Ecto neural progenitor cell (in vitro differentiated cells): ENCODE measurements around the gene PYCARD.
"Not testable (repeated sequence)": the region's sequence is repeated elsewhere in the genome, so short reads cannot be mapped to it uniquely, and the experiment has no call there.

Source experiments
- DNase-seq: peaks from one replicate; pipeline ENCODE4 v3.0.0-alpha.2; 2018; ENCODE audit warnings: low spot score

PYCARD gene

DNA sequence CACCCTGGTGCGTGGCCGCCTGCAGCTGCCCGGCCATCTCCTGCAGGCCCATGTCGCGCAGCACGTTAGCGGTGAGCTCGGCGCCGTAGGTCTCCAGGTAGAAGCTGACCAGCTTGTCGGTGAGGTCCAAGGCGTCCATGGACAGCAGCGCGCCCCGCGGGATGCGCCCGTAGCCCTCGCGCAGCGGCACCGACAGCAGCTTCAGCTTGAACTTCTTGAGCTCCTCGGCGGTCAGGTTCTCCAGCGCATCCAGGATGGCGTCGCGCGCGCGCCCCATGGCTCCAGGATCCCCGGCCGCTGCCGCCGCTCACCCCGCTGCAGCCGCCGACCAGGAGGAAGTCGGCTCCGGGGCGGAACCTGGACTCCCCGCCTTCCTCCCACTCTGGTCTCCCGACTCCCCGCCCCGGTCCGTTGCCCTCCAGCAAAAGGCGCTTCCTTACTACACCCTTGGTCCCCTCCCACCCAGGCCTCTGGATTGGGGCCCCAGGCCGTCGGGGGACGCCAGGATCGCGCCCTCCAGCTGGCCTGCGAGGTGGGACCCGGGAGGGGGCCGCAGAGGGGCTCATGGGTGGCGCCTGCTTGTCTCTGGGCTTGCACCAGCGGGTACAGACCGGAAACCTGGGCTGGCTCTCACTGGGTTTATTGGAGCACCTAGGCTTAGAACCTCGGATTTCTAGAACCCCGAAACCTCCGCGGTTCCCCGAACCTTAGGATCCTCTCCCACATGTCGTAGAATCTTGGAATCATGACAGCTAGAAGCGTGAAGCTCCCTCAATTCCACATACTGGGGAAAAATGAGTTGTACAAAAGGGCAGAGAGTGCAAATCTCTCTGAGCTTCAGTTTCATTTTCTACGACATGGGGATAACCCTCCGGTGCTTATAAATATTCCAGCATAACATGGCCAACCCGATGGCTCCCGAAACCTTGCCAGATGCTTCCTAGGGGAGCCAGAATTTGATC is at the start of gene PYCARD:
TSS of gene PYCARD (minus strand) at position 347 of the 962 bp plus-strand sequence. CDS start at position 277, 70 bp downstream.
- peak; percentile 55 for DNase-seq

DNA sequence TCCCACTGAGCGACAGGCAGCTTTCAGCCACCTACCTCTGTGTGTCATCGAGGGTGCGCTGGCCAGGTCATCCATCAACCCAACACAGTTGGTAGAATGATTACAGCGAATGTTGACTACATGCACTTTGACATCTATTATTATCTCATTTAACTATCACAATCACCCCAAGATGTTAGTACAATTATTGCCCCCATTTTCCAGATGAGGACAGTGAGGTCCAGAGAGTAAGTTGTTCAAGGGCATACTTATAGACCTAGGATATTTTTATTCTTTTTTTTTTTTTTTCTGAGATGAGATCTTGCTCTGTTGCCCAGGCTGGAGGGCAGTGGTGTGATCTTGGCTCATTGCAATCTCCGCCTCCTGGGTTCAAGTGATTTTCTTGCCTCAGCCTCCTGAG is 48.9 kb upstream of the PYCARD start:
- no peak for DNase-seq

DNA sequence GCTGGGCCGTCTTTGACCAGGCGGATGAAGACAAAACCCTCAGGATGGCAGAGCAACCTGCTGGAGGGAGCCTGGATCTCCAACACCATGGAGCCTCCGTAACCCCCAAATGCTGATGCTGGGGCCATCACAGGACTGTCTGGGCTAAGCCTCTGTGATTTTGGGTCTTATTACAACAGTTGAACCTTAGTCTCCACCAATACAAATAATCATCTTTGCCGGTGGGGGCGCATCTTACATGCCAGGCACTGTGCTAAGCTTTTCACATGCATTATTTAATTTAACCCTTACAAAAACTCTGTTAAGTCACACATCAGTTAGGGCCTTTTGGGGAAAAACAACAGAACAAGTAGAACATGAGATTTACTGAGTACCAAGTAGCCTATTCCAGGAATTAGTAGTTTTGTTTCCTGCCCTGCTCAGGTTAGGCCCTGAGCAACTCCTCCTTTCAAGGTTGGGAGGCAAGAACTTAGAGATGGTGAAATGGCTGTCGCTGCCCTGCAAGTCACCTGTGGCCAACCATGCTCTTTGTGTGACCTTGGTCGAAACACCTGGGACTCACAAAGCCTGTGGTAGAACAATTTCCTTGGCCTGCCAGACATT is 48.3 kb upstream of the PYCARD start:
- DNase-seq: no peak

DNA sequence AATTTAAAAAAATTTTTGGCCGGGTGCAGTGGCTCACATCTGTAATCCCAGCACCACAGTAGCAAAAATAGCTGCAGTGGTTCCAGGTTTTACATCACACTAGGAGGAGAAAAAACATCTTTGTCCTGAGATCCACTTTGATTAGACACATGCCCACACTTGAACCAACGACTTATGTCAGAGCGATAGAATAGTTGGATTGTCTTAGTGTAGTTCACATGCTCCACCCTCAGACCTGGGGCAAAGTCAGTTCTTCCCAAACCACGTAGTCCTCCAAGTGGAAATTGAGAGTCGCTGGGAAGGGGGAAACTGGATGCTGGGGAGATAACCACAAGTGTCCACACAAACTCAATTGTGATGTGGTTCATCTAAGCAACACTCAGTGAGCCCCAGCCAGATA is 45.8 kb upstream of the PYCARD start:
- DNase-seq: no peak

DNA sequence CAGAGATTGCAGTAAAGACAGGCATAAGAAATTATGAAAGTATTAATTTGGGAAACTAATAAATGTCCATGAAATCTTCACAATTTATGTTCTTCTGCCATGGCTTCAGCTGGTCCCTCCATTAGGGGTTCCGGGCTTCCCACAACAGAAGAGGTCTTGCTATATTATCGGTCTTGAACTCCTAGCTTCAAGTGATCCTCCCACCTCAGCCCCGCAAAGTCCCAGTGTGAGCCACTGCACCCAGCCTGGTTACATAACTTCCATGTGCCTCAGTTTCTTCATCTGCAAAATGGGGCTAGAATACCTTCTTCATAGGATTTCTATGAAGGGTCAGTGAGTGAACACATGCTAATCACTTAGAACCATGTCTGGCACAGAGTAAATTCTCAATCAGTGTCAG is 43.7 kb upstream of the PYCARD start:
- no peak for DNase-seq

DNA sequence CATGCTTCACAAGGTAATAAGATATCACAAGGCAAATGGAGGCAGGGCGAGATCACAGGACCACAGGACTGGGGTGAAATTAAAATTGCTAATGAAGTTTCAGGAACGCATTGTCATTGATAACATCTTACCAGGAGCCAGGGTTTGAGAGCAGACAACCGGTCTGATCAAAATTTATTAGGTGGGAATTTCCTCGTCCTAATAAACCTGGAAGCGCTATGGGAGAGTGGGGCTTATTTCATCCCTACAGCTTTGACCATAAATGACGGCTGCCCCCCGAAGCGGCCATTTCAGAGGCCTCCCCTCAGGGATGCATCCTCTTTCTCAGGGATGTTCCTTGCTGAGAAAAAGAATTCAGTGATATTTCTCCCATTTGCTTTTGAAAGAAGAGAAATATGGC is 43.0 kb upstream of the PYCARD start:
- not testable (repeated sequence) for DNase-seq

DNA sequence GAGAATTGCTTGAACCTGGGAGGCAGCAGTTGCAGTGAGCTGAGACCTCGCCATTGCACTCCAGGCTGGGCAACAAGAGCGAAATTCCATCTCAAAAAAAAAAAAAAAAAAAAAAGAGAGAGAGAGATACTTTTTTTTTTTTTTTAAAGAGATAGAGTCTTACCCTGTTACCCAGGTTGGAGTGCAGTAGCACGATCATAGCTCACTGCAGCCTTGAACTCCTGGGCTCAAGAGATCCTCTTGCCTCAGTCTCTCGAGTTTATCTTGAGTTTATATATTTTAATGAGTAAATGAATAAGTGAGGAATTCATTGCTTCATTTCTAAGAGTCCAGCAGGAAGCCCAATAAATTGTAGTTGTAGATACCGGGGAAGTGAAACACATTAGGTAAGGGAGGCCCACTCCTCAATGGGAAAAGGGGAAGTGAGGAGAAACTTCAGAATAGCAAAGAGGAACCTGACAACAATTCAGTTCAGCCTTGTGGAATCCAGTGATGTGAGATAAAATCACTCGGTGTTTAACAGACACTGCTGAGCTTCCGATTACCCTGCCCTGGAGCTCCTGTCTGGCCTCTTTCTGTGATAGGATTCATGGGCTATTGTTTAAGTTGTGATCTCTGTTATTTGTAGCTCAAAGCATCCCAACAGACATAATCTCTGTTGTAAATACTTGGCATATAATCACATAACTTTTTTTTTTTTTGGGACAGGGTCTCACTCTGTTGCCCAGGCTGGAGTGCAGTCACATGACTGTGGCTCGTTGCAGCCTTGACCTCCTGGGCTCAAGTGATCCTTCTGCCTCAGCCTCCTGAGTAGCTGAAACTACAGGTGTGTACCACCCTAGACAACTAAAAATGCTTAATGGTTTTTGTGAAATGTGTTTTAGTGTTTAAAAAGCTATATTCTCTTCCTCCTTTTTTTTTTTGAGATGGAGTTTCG is 41.4 kb upstream of the PYCARD start:
- no peak for DNase-seq

DNA sequence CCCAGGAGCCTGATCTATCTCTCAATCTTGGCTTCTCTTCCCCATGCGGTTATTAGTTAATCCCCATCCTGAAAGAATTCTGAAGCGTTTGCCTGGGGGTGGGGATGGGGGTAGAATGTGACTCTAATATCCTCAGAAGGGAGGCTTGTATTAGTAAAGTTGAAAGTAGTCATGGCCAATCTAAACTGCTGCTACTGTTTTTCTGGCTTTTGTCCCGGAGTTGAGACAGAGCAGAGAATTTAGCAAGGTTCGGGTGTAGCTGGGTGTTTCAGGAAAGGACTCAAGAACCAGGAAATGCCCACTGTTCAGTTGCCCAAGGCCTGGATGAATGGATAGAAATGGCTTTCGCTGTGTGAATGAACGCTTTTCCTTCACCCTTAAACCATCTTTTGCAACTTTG is 39.6 kb upstream of the PYCARD start:
- no peak for DNase-seq

DNA sequence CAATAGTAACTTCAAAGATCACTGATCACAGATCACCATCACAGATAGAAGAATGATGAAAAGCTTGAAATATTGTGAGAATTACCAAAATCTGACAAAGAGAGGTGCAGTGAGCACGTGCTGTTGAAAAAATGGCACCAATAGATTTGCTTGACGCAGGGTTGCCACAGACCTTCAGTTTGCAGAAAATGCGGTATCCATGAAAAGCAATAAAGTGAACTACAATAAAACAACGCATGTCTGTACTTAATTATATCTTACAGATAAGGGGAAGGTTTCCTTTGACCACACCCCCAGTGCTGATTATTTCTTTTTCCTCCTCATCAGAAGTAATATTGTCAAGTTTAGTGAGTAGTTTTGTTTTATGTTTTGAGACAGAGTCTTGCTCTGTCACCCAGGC is 35.5 kb upstream of the PYCARD start:
- DNase-seq: no peak

DNA sequence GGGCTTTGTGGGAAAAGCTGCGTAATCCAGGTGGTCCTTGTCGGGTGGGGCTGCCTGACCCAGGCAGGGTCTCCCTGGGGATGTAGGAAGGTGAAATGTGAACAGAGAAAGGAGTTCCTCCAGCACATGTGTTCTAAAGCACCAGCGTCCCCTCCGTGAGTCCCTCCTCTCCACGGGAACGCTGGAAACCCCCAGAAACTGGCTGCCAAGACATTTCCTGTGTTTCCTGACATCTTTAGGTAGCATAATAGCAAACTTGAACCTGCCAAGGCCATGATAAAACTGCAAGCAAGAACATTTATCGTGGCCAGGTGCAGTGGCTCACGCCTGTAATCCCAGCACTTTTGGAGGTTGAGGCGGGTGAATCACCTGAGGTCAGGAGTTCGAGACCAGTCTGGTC is 26.9 kb upstream of the PYCARD start:
- DNase-seq: no peak

DNA sequence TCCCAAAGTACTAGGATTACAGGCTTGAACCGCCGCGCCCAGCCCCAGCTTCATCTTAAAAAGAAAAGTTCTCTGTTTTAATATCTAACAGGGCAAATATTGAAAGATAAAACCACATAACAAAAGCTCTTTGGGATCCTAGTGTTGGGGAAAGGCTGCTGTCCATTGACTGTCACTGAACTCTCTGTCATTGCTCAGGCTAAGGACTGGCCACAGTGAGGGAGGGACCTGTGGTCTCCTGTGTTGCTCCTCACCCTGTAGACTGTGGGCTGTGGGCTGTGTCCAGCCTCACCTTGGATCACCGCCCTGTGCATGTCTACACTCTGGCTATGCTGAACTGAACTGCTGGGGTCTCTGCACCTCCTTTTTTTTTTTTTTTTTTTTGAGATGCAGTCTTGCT is 25.6 kb upstream of the PYCARD start:
- no peak for DNase-seq

DNA sequence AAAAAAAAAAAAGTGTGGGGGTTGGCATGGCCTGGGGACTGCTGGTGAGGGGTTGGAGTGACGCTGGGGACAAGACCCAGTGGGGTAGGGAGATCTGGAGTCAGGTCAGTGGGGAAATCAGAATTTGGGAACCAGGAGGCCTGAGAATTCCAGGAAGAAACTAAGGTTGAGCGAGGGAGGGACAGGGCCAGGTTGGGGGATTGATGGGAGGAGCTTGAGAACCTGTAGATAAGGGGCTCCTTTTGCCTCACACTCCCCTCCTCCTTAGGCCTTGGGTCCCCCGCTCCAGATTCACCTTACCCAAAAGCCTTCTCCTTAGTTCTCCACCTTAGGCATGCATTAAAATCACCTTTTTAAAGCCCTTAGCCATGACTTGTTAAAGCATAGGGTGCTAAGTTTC is 22.6 kb upstream of the PYCARD start:
- no peak for DNase-seq

DNA sequence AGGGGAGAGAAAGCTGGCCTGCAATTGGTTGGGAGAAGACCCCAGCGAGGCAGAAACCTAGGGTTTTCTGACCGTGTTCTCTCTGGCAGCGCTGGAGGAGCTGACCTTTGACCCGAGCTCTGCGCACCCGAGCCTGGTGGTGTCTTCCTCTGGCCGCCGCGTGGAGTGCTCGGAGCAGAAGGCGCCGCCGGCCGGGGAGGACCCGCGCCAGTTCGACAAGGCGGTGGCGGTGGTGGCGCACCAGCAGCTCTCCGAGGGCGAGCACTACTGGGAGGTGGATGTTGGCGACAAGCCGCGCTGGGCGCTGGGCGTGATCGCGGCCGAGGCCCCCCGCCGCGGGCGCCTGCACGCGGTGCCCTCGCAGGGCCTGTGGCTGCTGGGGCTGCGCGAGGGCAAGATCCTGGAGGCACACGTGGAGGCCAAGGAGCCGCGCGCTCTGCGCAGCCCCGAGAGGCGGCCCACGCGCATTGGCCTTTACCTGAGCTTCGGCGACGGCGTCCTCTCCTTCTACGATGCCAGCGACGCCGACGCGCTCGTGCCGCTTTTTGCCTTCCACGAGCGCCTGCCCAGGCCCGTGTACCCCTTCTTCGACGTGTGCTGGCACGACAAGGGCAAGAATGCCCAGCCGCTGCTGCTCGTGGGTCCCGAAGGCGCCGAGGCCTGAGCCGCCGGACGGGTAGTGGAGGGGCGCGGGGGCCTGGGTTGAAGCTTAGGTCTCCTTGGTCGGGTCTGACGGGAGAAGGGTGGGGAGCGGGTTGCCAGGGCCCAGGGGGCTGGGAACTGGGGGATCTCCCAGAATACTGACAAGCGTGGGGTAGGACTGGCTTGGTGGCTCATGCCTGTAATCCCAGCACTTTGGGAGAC is 21.8 kb upstream of the PYCARD start:
- no peak for DNase-seq

DNA sequence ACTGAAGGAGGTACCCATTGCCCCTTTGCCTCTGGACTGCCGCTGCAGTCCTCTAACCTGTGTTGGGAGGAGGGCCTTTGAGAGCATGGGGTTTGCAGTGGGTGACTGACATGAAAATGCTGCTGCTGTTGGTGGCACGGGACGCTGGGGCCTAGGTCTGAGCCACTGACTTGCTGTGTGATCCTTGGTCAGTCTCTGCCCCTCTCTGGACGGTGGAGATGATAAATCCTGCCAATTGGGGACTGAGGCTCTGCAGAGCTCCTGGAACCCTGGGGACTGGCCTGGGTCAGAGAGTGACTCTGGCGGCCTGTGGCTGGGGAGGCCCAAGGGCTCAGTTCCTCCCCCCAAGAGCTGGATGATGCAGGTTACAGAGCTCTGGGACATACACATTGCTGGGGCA is 20.5 kb upstream of the PYCARD start:
- no peak for DNase-seq

DNA sequence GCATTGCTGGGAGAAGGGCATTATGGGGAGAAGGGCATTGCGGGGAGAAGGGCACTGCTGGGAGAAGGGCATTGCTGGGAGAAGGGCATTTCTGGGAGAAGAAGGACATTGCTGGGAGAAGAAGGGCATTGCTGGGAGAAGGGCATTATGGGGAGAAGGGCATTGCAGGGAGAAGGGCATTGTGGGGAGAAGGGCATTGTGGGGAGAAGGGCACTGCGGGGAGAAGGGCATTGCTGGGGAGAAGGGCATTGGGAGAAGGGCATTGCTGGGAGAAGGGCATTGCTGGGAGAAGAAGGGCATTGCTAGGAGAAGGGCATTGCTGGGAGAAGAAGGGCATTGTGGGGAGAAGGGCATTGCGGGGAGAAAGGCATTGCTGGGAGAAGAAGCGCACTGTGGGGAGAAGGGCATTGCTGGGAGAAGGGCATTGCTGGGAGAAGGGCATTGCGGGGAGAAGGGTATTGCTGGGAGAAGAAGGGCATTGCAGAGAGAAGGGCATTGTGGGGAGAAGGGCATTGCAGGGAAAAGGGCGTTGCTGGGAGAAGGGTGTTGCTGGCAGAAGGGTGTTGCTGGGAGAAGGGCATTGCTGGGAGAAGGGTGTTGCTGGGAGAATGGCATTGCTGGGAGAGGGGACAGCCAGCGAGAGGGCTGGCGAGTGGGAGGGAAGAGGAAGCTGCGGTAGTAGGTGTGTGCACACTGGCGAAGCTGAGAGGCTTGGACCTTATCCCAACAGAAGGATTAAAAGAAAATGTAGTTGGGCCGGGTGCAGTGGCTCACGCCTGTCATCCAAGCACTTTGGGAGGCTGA is 19.0 kb upstream of the PYCARD start:
- no peak for DNase-seq

DNA sequence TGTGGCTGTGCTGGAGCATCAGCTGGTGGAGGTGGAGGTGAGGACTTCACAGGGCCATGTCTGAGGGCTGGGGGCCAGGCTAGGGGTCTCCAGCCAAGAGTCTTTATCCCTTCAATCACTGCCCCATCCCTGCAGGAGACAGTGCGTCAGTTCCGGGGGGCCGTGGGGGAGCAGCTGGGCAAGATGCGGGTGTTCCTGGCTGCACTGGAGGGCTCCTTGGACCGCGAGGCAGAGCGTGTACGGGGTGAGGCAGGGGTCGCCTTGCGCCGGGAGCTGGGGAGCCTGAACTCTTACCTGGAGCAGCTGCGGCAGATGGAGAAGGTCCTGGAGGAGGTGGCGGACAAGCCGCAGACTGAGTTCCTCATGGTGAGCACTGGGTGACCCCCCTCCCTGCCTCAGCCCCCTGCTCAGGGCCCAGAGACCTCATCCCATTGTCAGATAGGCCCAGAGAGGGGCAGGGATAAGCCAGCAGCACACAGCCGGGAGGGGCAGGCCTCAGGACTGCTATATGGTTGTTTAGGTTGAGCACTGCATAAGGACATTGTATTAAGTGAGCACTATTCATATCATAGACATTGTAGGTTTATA is 16.7 kb upstream of the PYCARD start:
- DNase-seq: no peak

DNA sequence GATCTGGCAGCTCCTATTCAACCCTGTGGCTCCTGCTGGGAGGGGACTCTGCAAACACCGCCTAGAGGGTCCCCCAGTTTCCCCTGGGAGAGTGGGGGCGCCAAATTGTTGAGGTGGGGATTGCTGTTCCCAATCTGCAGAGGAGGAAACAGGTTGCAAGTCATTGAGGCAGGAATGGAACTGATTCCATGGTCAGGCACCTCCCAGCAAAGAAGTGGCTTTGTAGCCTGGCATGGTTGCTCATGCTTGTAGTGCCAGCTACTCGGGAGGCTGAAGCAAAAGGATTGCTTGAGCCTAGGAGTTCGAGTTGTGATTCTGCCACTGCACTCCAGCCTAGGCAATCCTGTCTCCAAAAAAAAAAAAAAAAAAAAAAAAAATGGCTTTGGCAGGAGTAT is 14.6 kb upstream of the PYCARD start:
- no peak for DNase-seq

DNA sequence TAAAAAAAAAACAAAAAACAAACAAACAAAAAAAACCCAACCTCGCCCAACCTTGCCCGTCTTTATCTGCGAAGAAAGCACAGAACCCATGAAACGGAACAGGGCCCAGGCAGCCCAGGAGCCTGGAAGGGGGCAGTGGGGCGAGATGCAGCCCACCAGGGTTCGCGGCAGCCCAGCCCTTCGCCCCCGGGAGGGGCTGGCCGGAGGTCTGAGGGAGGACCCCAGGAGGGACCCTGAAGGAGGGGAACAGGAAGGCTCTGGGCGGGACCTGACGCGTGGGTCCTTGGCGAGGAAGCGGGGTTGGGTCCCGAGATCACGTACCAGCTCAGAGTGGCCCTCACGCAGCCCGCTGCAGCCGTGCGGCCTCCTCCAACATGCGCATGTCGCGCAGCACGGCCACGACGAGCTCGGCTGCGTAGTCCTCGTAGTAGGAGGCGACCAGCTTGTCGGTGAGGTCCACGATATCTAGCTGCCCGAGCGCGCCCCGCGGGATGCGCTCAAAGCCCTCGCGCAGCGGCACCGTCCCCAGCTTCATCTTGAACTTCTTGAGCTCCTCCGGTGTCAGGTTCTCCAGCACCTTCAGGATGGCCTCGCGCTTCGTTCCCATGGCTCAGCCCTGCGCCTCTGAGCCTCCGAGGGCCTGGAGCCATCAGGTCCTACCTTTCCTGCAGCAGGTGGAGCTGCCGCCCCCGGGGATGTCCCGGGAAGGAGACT is 14.0 kb upstream of the PYCARD start, which contains the start of gene PYDC1:
TSS of gene PYDC1 (minus strand) at position 714 of the 714 bp plus-strand sequence. CDS start at position 607, 107 bp downstream.
- DNase-seq: no peak
